GM18505 (cell line): ENCODE data around the gene MPO.

Experiments used
- ATAC-seq: cut with Tn5 transposase; IDR thresholded peaks from one replicate; pipeline ENCODE4 v1.9.1; 2021; ENCODE audit not compliant: unreplicated experiment
- POLR2A ChIP-seq: IDR thresholded peaks from 4 replicates; pipeline ENCODE4 v1.6.1; 2011; ENCODE audit warnings: borderline replicate concordance; ENCODE audit not compliant: insufficient read depth, insufficient read length; ENCODE audit errors: extremely low read depth

The MPO gene

DNA sequence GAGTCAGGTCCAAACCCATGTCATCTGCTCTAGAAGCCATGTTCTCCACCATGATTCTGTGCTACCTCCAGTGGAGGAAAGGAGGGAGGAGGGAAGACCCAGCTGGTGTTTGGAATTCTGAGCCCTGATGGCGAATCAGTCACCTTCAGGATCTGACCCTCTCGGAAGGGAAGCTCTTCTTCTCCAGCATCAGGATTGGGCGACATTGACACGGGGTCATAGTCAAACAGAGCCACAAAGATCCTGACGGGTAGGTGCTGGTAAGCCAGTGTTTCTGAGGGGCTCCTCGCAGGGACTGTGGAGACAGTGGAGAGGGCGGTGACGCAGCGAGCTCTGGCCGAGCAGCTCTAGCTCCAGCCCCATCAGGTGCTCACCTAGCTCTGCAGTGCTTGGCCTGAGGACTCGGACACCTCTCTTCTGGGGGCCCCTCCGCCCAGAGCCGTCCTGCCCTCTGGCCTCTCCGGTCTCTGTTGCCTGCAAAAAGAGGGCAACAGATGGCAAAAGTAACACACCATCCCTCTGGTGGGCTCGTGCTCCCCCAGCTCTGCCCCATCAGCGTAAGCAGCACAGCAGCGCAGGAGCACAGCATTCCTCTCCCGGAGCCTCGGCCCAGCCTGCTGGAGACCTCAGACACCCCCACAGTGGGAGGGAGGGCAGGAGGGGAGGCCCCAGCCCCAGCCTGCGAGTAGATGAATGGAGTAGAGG, 26.9 kb upstream of the MPO start:
- ATAC-seq, result no peak
- no peak for TF ChIP-seq POLR2A

- no peak for TF ChIP-seq POLR2A
- no peak for ATAC-seq
Measured at GRCh38 chr17:58306131-58306951, 25.6 kb upstream of the MPO start.

GRCh38 chr17:58305626-58306025, 24.9 kb upstream of the MPO start:
- TF ChIP-seq POLR2A, result no peak
- ATAC-seq, result no peak

- TF ChIP-seq POLR2A, result no peak
- ATAC-seq, result no peak
Measured at GRCh38 chr17:58304750-58305486, 24.2 kb upstream of the MPO start.

DNA sequence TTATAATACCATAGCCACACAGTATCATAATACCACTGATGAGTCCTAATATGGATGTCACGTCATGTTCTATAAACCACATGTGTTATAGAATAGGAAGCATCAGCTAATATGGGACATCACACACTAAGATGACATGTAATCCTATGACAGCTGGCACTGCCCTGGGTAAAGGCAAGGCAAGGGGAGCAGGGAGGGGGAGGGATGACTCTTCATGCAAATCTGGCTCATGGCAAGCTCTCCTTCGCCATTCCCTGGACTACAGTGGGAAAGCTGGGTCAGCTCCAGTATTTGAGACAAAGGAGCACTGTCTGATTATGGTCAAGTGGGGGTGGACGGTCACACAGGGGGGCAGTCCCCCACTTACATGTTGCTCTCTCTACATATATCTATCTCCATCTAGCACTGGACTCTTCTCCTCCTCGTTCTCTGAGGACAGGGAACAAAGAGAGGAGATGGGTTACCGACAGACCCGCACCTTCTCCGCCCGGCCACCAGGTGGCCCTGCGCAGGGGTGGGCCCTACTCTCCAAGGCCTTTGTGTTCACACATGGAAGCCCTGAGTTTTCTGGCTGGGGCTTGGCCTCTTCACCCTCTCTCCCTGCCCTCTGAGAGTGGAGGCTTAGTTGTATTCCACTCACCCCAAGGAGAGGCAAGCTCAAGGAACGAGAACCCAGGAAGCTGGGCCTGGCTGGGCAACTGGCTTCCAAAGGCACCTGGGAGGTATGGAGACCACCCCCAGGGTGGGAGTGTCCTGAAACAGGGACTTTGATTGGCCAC, 23.4 kb upstream of the MPO start:
- no peak for TF ChIP-seq POLR2A

DNA sequence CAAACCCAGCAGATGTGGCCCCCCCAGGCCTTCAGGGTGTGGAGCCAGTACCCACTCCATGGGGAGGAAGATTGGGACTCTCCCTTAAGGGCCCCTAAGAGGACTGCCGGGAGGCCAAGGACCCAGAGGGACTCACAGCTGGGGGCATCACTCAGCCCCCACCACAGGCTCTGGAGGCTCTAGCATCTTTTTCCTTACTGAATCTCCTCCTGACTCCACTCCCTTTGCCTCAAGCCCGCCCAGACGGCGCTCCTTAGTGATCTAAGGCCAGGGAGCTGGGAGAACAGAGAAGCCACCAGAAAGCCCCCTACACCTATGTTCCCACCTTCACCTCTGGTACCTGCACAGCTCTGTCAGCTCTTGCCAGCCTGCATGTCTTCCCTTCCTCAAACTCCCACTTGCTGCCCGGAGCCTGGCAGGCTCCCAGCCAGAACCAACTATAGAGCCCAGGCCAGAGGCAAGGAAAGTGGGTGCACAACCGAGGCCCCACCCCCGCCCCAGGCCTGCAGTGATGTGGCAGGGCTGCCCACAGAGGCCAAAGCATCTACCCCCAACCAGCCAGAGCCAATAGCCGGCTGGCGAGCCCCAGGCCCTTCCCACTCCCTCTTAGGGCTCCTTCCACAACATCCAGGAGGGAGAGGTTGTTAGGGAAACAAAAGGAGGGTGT, 22.3 kb upstream of the MPO start:
- ATAC-seq, result no peak

More for the DNA sequence above, 23.4 kb upstream of the MPO start:
- ATAC-seq, result no peak

DNA sequence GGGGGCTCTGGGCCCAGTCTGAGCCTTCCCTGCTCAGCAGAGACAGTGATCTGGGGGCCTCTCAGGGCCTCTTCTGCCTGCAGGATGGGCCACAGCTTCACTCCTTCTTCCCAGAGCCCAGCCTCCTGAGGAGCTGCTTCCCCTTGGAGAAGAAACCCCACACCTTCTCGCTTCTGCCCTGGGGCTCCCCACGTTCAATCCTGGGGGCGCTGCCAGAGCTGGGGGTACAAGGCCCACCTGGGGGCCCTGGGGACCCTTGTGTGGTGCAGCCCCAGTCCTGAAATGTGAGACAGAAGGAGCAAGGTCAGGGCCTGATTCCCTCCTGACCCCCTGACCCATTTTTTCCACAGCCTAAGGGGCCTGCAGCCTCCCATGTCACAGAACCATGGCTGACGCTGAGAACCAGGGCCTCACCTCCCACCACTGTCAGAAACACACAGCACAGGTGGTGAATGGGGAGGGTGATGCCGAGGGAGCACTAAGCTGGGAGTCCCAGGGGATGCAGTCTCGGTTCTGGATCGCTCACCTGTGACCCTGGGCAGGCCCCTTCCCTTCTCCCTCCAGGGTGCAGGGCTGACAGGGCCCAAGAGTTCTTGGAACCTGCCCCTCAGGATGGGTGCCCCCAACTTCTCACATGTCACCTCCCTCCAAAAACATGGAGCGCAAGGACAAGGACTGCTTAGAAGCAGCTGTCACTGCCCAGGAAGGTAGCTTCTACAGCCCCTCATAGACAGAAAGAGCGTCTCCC, 21.6 kb upstream of the MPO start:
- no peak for ATAC-seq
- TF ChIP-seq POLR2A, result no peak

More for the DNA sequence above, 22.3 kb upstream of the MPO start:
- TF ChIP-seq POLR2A, result no peak

GRCh38 chr17:58301504-58302150, 20.9 kb upstream of the MPO start:
- ATAC-seq, result no peak

DNA sequence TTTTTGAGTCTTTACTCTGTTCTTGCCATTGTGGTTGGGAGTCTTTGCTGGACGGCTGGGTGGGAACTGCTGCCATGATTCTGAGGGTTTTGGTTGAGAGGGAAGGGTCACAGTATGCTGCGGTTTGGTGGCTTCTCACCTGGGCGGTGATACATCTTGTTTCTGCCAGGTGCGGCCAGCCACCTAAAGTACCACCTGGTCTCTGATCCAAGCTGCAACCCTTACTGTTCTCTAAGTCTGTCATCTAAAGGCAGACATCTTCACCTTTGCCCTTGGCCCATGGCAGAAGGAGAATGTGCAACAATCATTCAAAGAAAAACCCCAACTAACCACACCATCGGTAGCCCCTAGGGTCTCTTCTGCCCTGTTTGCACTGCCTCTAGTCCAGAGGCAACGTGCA, 19.6 kb upstream of the MPO start:
- no peak for TF ChIP-seq POLR2A

More at GRCh38 chr17:58301504-58302150, 20.9 kb upstream of the MPO start:
- no peak for TF ChIP-seq POLR2A

DNA sequence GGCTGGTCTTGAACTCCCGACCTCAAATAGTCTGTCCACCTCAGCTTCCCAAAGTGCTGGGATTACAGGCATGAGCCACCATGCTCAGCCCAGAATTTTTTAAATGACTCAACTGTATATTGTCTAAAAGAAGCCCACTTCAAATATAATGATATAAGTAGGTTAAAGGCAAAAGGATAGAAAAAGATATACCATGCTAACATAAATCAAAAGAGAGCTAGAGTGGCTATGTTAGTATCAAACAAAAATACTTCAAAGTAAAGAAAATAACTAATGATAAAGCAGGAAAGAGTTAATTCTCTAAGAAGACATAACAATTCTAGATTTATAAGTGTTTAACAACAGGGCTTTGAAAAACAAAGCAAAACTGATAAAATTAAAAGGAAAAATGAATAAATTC, 13.3 kb upstream of the MPO start:
- TF ChIP-seq POLR2A, result no peak

More for the DNA sequence above, 19.6 kb upstream of the MPO start:
- ATAC-seq, result no peak

DNA sequence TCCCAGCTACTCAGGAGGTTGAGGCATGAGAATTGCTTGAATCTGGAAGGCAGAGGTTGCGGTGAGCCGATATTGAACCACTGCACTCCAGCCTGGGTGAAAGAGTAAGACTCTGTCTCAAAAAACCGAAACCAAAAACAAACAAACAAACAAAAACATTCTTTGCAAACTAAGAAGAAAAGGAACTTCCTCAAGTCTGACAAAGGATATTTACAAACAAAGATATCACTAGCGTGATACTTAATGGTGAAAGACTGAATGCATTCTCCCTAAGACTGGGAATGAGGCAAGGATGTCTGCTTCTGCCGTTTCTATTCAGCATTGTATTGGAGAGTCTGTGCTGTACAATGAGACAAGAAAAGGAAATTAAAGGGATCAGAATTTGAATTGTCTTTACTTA, 10.5 kb upstream of the MPO start:
- no peak for TF ChIP-seq POLR2A
- ATAC-seq, result no peak

More for the DNA sequence above, 13.3 kb upstream of the MPO start:
- no peak for ATAC-seq
